Astrocyte (in vitro differentiated cells and primary cell): ENCODE results near the gene CCR5. TPM values are rescaled to one million over a fixed set of nuclear protein-coding genes. Genes with fewer than 3 reads are reported as not detected.

ENCODE experiments used
- DNase-seq: peaks from one replicate; pipeline ENCODE4 v3.0.0-alpha.2; 2010; ENCODE audit warnings: low read depth
- FAIRE-seq: peaks from 2 replicates; lab custom pipeline; 2011; peaks lifted over from hg19 to GRCh38; lab: Jason Lieb, UNC
- H2AFZ ChIP-seq: 2 replicates; pipeline ENCODE4 v1.6.0; 2012; ENCODE audit warnings: low read depth, low read length, inconsistent platforms
- H3K27ac ChIP-seq: 2 replicates; pipeline ENCODE4 v1.5.1; 2011; ENCODE audit warnings: low read depth, low read length, inconsistent platforms
- H3K27me3 ChIP-seq: 2 replicates; pipeline ENCODE4 v1.6.0; 2011; ENCODE audit warnings: low read length, inconsistent platforms; ENCODE audit not compliant: insufficient read depth
- H3K36me3 ChIP-seq: 2 replicates; pipeline ENCODE4 v1.5.1; 2011; ENCODE audit warnings: low read length, inconsistent platforms; ENCODE audit not compliant: insufficient read depth
- H3K4me1 ChIP-seq: 2 replicates; pipeline ENCODE4 v1.5.1; 2011; ENCODE audit warnings: low read length, inconsistent platforms; ENCODE audit not compliant: insufficient read depth
- H3K4me2 ChIP-seq: 2 replicates; pipeline ENCODE4 v1.6.0; 2012; ENCODE audit warnings: low read length, inconsistent platforms
- H3K4me3 ChIP-seq: 2 replicates; pipeline ENCODE4 v1.5.1; 2011; ENCODE audit warnings: low read depth, mild to moderate bottlenecking, low read length, inconsistent platforms; ENCODE audit not compliant: insufficient read depth
- H3K79me2 ChIP-seq: 2 replicates; pipeline ENCODE4 v1.6.0; 2012; ENCODE audit warnings: mild to moderate bottlenecking, low read length, inconsistent platforms; ENCODE audit not compliant: insufficient read depth
- H3K9ac ChIP-seq: 2 replicates; pipeline ENCODE4 v1.6.0; 2012; ENCODE audit warnings: mild to moderate bottlenecking, low read length, inconsistent platforms
- H3K9me3 ChIP-seq: 2 replicates; pipeline ENCODE4 v1.5.1; 2012; ENCODE audit warnings: low read depth, mild to moderate bottlenecking, low read length, inconsistent platforms; ENCODE audit not compliant: insufficient read depth
- H4K20me1 ChIP-seq: 2 replicates; pipeline ENCODE4 v1.6.0; 2012; ENCODE audit warnings: low read length, inconsistent platforms; ENCODE audit not compliant: insufficient read depth
- H3K27ac Mint-ChIP-seq: one replicate; pipeline ENCODE4 v1.8.0; 2021; ENCODE audit warnings: mild to moderate bottlenecking, mixed read lengths; ENCODE audit not compliant: unreplicated experiment
- H3K27me3 Mint-ChIP-seq: one replicate; pipeline ENCODE4 v1.8.0; 2021; ENCODE audit warnings: low read depth, mixed read lengths; ENCODE audit not compliant: unreplicated experiment
- H3K36me3 Mint-ChIP-seq: one replicate; pipeline ENCODE4 v1.8.0; 2021; ENCODE audit warnings: low read depth, mixed read lengths; ENCODE audit not compliant: unreplicated experiment
- H3K4me1 Mint-ChIP-seq: one replicate; pipeline ENCODE4 v1.8.0; 2021; ENCODE audit warnings: low read depth, mixed read lengths; ENCODE audit not compliant: unreplicated experiment
- H3K4me3 Mint-ChIP-seq: one replicate; pipeline ENCODE4 v1.8.0; 2021; ENCODE audit warnings: mild to moderate bottlenecking, moderate library complexity, mixed read lengths; ENCODE audit not compliant: unreplicated experiment
- H3K9me3 Mint-ChIP-seq: one replicate; pipeline ENCODE4 v1.8.0; 2021; ENCODE audit warnings: mild to moderate bottlenecking, mixed read lengths; ENCODE audit not compliant: unreplicated experiment
- EZH2 ChIP-seq: IDR thresholded peaks from 2 replicates; pipeline ENCODE4 v1.6.1; 2012; ENCODE audit warnings: mild to moderate bottlenecking, low read length, inconsistent platforms; ENCODE audit not compliant: insufficient read depth
- total RNA-seq: library from RNA; stranded (reverse); gene quantifications from 2 replicates; pipeline ENCODE4 v1.2.1, GENCODE V29; 2021
- TF ChIP-seq, protein P1 (sequence below): IDR thresholded peaks from 2 replicates; pipeline ENCODE4 v1.5.1; 2011; ENCODE audit warnings: low read depth, mild to moderate bottlenecking, inconsistent platforms, low read length, moderate library complexity; ENCODE audit not compliant: insufficient read depth

The CCR5 gene
- total RNA-seq, 1 donor from 2014 or later, result not detected

GRCh38 chr3:46365737-46366524, 4.8 kb upstream of the CCR5 start:
- no peak overlapping the region for H2AFZ ChIP-seq
- H3K4me1 Mint-ChIP-seq, result peaks cover 11% of the 10 kb centered on the region
- no peaks in the 10 kb centered on the region for H3K36me3 Mint-ChIP-seq
- DNase-seq, result no peak
- peaks cover 35% of the 10 kb centered on the region for H3K27me3 ChIP-seq
- no peak overlapping the region for H3K9ac ChIP-seq
- no peaks in the 10 kb centered on the region for H3K36me3 ChIP-seq
- H3K4me3 ChIP-seq, result no peak overlapping the region
- no peak overlapping the region for H3K27ac Mint-ChIP-seq
- no peak overlapping the region for H3K4me2 ChIP-seq
- H3K9me3 Mint-ChIP-seq, result no peaks in the 10 kb centered on the region
- H3K79me2 ChIP-seq, result no peaks in the 10 kb centered on the region
- no peaks in the 10 kb centered on the region for H3K4me1 ChIP-seq
- no peaks in the 10 kb centered on the region for H3K9me3 ChIP-seq
- no peak for FAIRE-seq
- H3K27me3 Mint-ChIP-seq, result peaks cover 23% of the 10 kb centered on the region
- TF ChIP-seq, protein P1, sequence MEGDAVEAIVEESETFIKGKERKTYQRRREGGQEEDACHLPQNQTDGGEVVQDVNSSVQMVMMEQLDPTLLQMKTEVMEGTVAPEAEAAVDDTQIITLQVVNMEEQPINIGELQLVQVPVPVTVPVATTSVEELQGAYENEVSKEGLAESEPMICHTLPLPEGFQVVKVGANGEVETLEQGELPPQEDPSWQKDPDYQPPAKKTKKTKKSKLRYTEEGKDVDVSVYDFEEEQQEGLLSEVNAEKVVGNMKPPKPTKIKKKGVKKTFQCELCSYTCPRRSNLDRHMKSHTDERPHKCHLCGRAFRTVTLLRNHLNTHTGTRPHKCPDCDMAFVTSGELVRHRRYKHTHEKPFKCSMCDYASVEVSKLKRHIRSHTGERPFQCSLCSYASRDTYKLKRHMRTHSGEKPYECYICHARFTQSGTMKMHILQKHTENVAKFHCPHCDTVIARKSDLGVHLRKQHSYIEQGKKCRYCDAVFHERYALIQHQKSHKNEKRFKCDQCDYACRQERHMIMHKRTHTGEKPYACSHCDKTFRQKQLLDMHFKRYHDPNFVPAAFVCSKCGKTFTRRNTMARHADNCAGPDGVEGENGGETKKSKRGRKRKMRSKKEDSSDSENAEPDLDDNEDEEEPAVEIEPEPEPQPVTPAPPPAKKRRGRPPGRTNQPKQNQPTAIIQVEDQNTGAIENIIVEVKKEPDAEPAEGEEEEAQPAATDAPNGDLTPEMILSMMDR, result no peak
- no peak for TF ChIP-seq EZH2
- H3K27ac ChIP-seq, result no peak overlapping the region
- no peaks in the 10 kb centered on the region for H4K20me1 ChIP-seq
- H3K4me3 Mint-ChIP-seq, result no peak overlapping the region

GRCh38 chr3:46367811-46368210, 2.9 kb upstream of the CCR5 start:
- TF ChIP-seq, protein P1, result no peak
- no peak for TF ChIP-seq EZH2
- Mint-ChIP-seq H3K9me3 (no peaks in the 10 kb centered on the region), H3K4me3 (no peak overlapping the region), H3K27me3 (peaks cover 28% of the 10 kb centered on the region), H3K27ac (peak overlapping the region; percentile 41), H3K36me3 (no peaks in the 10 kb centered on the region), H3K4me1 (peaks cover 5% of the 10 kb centered on the region)
- Histone ChIP-seq H3K9ac (no peak overlapping the region), H3K27me3 (peaks cover 42% of the 10 kb centered on the region), H2AFZ (no peak overlapping the region), H3K79me2 (no peaks in the 10 kb centered on the region), H3K4me1 (no peaks in the 10 kb centered on the region), H3K36me3 (no peaks in the 10 kb centered on the region), H3K9me3 (no peaks in the 10 kb centered on the region), H3K4me2 (no peak overlapping the region), H3K27ac (no peak overlapping the region), H4K20me1 (no peaks in the 10 kb centered on the region), H3K4me3 (no peak overlapping the region)
- FAIRE-seq (no peak), DNase-seq (no peak)

GRCh38 chr3:46368569-46368968, 2.2 kb upstream of the CCR5 start:
- no peak overlapping the region for H3K4me3 ChIP-seq
- Mint-ChIP-seq H3K27ac (no peak overlapping the region), H3K36me3 (no peaks in the 10 kb centered on the region)

More at GRCh38 chr3:46368569-46368968, 2.2 kb upstream of the CCR5 start:
- FAIRE-seq, result no peak
- Histone ChIP-seq H3K36me3 (no peaks in the 10 kb centered on the region), H3K27me3 (peaks cover 44% of the 10 kb centered on the region), H3K4me2 (no peak overlapping the region), H2AFZ (no peak overlapping the region), H4K20me1 (no peaks in the 10 kb centered on the region), H3K27ac (no peak overlapping the region), H3K79me2 (no peaks in the 10 kb centered on the region), H3K9me3 (no peaks in the 10 kb centered on the region), H3K4me1 (no peaks in the 10 kb centered on the region), H3K9ac (no peak overlapping the region)
- TF ChIP-seq, protein P1, result no peak
- TF ChIP-seq EZH2, result no peak
- no peak overlapping the region for H3K4me3 Mint-ChIP-seq
- H3K27me3 Mint-ChIP-seq, result peaks cover 34% of the 10 kb centered on the region
- DNase-seq, result no peak
- peaks cover 5% of the 10 kb centered on the region for H3K4me1 Mint-ChIP-seq
- H3K9me3 Mint-ChIP-seq, result no peaks in the 10 kb centered on the region
